ENCODE results near the gene DTX3.

DNA sequence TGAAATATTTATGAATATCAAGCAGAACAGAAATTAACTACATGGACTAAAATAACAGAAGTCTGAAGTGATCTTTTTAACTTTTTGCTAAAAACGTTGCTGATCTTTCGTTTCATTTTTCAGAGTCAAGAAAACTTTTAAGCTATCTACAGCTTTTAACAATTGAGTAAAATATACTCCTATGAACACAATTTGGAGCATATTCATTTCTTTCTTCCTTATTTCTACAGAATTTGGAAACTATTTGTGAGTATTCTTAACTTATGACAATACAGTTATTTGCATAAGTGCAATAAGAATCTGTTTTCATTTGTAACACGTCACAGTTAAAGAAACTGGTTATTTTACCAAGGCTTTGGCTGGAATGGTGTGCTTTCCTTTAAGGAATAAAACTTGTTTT is 49.4 kb downstream of the DTX3 start:
- TF ChIP-seq EZH2 (IDR thresholded peaks at IDR 0.05; ENCODE audit: borderline replicate concordance, low read depth, low read length, severe bottlenecking), result no peak
- TF ChIP-seq, protein P1, sequence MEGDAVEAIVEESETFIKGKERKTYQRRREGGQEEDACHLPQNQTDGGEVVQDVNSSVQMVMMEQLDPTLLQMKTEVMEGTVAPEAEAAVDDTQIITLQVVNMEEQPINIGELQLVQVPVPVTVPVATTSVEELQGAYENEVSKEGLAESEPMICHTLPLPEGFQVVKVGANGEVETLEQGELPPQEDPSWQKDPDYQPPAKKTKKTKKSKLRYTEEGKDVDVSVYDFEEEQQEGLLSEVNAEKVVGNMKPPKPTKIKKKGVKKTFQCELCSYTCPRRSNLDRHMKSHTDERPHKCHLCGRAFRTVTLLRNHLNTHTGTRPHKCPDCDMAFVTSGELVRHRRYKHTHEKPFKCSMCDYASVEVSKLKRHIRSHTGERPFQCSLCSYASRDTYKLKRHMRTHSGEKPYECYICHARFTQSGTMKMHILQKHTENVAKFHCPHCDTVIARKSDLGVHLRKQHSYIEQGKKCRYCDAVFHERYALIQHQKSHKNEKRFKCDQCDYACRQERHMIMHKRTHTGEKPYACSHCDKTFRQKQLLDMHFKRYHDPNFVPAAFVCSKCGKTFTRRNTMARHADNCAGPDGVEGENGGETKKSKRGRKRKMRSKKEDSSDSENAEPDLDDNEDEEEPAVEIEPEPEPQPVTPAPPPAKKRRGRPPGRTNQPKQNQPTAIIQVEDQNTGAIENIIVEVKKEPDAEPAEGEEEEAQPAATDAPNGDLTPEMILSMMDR (IDR thresholded peaks at IDR 0.05; ENCODE audit: borderline replicate concordance, extremely low read depth, low read length, poor library complexity, severe bottlenecking), result no peak
